GM18502 (cell line): ENCODE measurements around the gene ACSS1.

ENCODE experiments used
- ATAC-seq: cut with Tn5 transposase; IDR thresholded peaks from one replicate; pipeline ENCODE4 v1.9.1; 2021; ENCODE audit warnings: mild to moderate bottlenecking; ENCODE audit not compliant: unreplicated experiment, poor library complexity

Gene ACSS1

DNA sequence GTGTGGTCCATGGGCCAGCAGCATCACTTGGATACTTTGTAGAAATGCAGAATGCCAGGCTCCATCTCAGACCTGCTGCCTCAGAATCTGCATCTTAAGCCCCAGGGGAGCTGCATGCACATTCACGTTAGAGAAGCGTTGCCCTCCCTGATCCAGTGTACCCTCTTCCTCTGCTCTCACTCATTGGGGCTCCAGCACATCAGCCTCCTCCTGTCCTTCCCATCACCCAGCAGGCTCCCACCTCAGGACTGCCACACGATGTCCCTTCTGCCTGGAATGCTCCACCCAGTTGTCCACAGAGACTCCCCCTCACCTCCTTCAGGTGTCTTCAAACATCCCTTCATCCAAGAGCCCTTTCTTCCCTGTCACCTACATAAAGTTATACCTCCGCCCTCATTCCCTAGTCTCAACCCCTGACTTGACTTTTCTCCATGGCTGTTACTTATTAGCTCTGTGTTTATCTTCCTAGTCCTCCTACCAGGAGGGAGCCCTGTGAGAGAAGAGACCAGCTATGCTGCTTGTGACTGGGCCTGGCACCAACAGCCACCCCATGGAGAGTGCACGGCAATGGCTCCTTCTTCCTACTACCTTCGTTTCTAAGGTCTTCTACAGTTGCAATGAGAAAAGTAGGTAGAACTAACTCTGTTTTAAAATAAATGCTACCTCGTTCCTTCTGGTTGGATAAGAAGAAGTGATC lies 3.3 kb upstream of the ACSS1 start:
- no peak for ATAC-seq

DNA sequence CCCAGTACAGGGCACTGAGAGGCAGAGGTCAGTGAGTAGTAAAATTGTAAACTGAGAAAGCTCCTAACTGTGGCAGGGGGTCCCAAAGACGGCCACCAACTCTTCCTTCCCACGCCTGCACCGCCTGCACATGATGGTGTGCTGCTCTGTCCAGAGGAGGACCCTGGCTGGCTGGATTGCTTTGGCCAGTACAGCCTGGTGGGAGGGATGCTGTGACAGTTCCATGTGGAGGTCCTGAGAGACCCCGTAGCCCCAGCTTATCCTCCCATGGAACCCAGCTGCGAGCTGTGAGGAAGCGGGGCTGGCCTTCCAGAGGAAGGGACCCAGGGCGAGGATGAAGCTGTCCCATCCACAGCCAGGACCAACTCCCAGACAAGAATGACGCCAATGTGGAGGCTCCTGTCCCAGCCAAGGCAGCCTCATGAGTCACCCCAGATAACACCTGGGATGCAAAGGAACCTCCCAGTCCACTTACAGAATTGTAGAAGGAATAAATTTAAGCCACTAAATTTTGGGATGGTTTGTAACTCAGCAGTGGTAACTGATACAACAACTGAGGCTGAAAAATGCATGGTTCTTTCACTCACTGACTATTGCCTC lies 2.0 kb upstream of the ACSS1 start:
- ATAC-seq, result no peak

DNA sequence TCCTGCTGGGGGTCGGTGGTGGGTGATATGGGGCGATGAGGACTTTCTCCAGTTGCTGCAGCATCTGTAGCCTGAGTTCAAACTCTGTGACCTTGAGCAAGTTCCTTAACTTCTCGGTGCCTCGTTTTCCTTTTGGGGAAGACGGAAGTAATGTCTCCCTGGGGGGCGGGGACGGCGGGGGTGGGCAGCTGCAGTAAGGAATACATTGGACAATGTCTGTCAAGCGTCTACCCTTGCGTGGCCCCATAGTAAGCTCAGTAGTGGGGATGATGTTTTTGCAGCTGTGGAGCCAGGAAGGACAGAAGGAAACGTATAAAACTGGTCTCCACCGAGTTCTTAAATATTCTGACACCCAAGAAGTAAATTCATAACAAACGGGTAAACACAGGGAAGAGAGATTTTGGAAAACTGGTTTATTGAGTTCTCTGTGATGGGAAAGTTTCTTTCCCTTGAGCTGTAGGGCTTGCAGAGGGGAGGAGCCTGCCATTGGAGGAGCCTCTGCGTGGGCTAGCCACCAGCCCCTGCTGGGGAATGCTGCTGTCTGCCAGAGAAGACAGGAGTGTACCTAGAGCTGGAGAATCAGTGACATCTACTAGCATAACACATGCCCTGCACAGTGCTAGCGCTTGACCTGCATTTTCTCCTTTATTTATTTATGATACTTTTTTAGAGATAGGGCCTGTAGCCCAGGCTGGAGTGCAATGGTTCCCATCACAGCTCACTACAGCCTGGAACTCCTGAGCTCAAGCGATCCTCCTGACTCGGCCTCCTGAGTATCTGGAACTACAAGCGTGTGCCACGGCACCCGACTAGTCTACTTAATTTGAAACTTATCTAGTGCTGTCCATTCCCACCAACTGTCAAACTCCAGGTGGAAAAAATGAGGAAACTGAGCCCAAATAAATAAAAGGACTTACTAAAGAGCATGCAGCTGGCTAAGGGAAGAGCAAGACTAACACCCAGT lies 1.2 kb upstream of the ACSS1 start:
- ATAC-seq, result no peak

DNA sequence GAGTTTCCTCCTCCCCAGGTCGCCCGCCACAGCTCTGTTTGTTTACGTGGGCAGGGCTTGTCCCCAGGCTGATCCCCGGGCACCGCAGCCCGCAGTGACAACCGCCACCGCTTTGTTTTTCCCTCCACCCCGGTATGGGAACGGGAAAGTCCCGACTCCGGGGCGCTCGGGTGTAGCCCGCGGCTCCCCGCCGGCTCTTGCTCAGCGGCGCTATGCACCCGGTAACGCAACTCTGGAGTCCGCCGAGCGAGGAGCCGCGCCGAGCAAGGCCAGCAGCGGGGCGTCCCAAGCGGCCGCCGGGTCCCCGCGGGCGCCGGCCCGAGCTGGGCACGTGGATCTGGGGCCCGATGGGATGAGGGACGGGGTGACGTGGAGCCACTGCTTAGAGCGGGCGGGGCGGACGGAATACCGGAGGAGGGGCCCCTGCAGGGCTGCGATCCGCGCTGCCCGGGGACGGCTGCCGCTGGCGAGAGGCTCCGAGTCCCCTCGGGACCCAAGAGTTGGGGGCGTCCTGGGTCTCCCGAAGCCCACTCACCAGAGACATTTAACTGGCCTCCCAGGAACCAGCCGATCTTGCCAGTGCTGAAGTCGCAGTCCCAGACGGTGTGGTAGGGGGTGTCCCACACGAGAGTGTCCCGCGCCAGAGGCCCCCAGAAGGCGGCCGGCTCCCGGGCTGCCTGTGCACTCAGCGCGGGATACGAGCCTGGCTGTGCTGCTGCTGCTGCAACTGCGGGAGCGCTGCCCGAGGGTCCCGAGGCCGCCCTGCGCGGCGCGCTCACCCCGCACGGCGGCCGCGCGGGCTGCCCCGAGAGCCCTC lies 497 bp downstream of the ACSS1 start:
- peak; percentile 42 for ATAC-seq

DNA sequence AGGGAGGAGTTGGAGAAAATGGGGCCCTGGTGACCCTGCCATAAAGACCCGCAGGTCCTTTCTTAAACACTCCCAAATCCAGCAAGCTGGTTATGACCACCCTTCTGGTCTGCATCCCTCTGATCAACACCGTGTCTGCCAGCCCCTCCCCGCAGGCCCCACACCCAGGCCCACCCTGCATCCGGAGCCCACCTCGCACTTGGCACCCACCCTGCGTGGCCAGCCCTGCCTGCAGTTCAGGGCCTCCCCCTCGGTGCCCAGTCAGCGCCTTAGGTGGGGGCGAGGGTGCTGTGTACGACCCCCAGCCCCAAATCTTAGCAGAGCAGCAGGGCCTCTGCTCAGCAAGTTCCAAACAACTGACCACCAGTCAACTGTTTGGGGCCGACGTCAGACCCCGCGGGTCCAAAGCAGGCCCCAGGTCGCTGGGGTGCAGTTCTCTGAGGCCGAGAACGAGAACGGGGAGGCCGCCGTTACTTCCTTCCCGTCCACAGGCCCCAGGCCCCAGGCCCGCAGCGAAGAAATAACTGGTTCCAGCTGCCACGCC lies 1.2 kb downstream of the ACSS1 start:
- peak; percentile 33 for ATAC-seq

DNA sequence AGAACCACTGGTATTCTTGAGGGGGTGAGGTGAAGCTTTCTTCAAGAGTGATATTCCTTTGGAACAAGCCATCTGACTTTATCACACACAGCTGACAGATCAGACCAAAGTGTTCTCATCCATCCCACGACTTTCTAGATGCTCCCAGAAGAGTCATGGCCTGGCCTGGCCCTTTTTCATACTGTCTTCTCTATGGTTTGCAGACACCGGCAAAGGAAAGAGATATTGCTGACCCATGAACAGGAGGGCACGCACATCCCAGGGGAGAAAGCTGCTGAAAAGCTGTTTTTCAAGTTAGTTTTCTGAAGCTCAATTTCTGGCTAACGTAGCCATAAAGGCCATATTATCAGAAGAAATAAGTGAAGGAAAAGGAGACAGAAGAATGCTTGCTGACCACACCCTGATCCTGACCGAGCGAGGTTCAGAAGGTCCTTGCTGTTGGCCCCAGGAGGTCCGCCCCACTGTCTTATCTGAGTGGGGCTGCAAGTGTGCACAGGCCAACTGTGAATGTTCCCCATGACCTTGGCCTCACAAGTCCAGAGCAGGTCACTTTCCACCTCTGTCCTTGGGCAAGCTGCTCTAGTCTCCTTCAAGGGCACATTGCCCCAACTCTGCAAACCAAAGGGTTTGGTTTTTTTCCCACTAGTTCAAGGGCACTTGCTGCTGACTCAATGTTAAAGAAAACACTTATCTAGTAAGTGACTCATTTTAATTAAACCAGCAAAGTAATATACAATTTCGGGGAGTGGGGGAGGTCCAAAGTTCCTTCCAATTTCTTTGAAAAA lies 2.0 kb downstream of the ACSS1 start:
- no peak for ATAC-seq

DNA sequence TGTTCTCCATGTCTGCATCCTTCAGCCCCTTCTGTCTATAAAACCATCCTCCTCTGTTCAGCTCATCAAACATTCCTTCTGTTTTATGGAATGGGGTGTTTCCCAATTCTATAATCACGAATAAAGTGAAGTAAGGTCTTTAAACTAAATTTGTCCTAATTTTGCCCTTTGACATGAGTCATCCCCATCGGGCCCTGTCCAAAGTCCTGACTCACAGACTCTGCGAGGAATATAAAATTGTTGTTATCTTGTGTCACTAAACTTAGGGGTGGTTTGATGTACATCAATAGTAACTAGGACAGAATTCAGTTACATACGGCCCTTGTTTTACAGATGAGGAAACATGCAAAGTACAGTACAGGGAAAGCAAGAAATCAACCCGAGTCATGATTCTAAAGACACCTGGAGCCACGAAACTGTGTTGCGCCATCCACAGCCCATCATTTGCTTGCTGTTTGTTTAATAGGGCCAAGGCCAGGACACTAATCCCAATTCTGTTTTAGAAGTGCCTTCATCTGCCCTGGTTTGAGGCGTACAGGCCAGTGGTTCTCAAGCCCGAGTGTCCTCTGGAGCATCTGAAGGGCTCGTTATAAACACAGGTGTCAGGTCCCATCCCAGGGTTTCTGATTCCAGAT lies 2.8 kb downstream of the ACSS1 start:
- ATAC-seq, result no peak

DNA sequence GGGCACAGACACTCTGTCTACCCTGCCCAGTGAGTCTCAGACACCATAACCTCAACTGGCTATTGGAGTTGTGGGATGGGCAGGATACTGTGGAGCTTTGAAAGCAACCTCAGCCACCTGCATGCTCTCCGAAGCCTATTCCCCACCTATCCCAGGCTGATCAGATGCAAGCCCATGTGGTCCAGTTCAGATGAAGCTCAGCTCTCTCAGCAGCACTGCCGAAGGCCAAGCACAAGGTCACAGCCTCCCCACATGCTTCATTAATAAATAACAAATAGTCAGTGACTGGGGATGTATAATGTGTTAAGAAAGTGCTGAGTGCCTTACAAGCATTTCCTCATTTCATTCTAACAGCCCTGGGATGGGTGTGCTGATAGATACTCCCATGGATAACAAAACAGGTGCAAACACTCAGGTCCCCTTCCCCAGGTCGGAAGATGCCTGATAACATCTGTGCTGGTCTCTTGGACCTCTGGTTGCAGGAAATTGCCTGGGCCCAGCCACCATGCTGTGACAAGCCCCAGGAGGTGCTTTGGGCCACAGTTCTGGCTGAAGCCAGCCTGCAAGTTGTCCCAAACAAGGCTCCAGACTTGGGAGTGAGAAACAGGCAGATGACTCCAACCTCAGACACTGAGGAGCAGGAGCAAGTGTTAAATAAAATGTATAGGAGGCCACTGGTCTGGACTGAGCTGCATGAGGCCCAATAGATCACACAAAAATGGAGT lies 3.7 kb downstream of the ACSS1 start:
- no peak for ATAC-seq

DNA sequence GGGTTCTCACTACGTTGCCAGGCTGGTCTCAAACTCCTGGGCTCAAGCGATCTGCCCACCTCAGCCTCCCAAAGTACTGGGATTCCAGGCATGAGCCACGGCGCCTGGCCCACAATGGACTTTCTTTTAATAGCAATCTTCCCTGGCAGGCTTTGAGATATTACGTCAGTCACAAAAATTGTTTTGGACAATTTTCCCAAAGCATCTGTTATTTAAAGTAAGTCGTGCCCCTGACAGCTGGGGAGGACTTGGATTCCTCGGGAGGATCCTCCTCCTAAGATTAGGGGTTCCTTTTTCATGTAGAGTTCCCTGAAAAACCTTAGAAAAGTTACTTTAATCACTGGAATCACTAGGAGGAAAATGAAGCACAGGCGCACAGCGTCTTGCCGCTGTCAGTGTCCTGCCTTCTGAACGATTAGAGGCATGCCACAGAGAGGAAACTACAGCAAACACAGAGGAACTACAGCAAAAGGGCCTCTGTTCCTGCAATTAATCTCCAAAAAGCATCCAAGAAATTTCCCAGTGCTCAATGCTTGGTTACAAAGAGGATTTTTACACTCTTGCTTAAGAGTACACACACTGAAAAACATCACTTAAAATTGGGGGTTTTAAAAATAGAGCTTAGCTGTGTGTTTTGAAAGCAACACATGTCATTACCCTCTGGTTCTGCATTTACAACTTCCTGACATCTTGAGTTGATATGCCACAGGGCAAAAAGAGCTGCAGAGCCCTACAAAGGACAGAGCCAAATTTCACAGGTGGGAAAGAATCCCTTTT lies 4.5 kb downstream of the ACSS1 start:
- ATAC-seq, result no peak

DNA sequence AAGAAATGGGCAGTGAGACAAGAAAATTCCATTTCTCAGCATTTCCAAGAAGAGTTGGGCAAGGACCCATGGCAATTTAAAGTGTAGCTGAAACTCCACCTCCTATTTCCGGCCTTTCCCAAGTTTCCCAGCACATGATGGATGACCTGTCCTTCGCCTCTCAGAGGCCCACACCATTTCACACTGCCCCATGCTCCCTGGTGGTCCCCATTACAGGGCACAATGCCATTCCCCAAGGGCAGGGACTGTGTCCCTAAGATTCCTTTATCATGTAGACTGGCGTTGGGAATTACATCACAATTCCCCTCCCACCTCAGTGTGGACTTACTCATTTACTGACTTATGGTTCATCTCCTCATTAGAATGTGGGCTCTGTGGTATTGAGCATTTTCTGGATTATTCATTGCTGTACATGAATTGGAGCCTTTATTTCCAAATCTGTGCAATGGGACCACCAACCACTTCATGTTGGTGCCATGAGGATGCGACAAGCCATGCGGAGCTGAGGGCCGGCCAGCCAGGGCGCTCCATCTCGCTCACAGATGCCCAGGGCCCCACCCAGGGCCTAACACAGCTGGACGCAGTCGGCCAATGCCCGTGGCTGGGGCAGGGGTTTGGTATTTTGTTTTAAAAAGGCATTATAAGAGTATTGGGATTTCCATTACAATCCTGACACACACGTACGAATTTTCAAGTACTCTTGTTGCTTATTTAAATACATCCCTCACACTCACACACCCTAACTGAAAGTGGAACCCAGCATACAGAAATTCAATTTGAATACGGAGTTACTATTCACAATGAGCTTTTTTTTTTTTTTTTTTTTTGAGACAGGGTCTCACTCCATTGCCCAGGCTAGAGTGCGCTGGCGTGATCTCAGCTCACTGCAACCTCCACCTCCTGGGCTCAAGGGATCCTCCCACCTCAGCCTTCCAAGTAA lies 5.4 kb downstream of the ACSS1 start:
- ATAC-seq, result no peak

DNA sequence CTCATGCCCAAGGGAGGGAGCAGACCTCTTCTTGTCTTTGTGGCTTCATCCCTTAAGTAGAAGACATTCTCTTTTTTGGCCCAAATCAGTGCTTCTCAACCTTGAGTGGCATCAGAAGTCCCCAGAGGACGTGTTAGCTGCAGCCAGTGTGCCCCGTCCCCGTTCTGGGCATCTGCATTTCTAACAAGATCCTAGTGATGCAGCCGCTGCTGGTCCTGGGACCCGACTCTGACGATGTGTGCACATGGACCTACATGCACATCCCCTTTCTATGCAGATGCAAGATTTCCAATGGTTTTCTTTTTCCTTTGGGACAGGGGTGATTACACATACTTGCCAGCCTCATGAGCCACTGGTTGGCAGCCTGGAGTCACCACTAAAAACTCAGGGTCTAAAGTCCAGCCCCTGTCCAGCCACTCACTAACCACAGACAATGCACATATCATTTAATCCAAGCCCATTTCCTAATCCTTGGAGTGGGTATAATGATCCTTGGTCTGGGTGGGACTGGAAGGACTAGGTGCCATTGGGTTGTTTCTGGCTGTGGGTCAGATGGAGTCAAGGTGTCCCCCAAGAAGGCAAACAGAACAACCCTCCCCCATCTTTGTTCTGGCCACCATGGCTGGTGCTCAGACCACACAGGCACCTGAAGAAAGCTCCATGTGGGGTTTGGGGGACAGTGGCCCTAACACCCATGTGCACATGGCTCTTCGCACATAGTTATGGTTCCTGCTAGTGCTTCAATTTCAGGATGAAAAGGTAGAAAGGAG lies 6.4 kb downstream of the ACSS1 start:
- ATAC-seq, result no peak

DNA sequence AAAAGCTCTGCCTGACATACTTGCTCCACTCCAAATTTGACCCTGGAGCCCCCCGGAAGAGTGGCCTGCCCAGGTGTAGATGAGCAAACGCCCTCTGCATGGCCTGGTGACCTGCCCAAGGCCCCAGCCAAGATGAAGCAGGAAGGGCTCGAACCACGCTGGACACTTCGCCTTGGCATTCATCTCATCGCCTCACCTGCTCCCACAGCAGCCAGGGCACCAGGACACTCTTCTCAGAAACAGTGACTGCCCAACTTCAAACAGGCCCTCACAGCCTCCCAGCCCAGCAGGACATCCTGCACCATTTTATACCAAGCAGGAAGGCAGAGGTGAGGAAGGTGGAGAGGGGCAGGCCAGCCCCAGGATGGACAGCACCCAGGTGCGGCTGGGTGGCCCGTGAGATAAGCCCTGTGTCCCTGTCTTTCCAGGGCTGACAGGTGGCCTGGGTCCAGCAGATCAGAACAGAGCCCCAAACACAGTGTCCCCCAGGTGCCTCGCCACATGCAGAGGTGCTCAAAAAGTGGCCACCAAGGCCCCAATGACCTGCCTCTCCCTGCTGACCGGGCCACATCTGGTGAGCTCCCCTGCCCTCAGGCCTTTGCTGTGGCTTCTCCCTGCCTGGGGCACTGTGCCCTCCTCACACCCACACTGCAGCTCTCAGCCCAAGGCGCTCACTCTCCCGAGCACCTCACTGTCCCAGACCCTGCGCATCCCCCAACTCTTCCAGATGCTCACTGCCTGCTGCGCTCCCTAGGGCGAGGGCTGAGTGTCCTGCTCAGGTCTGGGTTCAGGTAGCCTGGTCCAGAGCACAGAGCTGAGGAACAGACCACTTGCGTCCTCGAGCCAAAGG lies 7.2 kb downstream of the ACSS1 start:
- ATAC-seq, result no peak

DNA sequence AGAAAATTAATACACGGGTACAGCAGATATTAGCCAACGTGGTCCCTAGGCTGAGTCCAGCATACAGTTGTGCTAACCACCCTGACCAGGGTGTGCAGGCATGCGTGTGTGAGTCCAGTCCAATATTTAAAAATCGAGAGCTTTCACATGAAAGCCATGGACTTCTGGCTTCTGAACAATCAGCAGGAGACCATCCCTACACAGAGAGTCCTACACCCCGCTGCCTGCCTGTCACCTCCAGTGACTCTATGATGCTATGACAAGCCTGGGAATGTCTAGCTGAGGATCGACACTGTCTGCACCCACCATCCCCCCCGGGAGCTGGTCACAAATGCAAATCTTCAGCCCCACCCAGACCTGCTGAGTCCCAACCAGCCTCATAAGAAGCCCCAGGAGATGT lies 7.9 kb downstream of the ACSS1 start:
- no peak for ATAC-seq

DNA sequence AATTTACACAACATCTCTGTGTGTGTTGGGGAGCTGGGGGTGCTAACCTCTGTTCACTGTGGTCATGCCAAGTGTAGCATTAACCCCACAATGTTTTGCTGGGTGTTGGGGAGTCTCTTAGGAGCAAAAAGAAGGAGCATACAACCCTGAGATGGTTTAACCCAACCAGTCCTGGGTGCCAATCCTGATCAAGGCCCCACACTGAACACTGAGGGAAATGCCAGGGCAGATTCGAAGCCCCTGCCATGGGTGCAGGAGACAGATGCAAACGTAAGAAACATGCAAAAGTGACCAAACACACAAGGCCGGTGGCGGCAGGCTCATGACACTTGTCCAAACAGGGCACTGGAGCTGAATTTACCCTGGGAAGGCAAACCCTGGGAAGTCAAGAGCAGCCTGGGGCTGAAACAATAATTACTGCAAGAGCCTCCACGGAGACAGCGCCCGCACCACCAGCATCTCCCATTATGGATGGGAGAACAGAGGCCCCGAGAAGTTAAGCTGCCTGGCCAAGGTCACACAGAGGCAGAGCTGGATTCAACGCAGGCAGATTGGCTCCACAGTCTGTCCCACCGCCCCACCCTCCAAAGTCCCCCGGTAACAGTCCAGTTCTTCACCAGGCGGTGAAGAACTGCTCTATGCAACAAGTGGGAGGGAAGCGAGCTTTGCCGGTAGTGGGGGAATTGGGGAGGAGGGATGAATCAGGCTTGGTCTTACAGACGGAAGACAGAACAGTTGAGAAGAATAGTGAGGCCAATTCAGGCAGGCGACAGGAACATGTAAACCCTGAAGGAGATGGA lies 8.5 kb downstream of the ACSS1 start:
- ATAC-seq, result no peak
